ENCODE data around the gene FOXO3.

- TF ChIP-seq, protein P1, sequence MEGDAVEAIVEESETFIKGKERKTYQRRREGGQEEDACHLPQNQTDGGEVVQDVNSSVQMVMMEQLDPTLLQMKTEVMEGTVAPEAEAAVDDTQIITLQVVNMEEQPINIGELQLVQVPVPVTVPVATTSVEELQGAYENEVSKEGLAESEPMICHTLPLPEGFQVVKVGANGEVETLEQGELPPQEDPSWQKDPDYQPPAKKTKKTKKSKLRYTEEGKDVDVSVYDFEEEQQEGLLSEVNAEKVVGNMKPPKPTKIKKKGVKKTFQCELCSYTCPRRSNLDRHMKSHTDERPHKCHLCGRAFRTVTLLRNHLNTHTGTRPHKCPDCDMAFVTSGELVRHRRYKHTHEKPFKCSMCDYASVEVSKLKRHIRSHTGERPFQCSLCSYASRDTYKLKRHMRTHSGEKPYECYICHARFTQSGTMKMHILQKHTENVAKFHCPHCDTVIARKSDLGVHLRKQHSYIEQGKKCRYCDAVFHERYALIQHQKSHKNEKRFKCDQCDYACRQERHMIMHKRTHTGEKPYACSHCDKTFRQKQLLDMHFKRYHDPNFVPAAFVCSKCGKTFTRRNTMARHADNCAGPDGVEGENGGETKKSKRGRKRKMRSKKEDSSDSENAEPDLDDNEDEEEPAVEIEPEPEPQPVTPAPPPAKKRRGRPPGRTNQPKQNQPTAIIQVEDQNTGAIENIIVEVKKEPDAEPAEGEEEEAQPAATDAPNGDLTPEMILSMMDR (IDR thresholded peaks at IDR 0.05; ENCODE audit: low read depth, low read length): no peak
- no peak for TF ChIP-seq EZH2phosphoT487 (IDR thresholded peaks at IDR 0.05; ENCODE audit: low read depth)
Observed at GRCh38 chr6:108564178-108564577, 3.5 kb downstream of the FOXO3 start.

All from OCI-LY3 (cell line).